SK-N-MC (cell line): ENCODE results near the gene CALHM2.

Experiments
- EZH2 ChIP-seq: fragments of 200-600 bp; sonication (generic); IDR thresholded peaks from one replicate; pipeline ENCODE4 v1.6.1; 2017; ENCODE audit warnings: antibody characterized with exemption
- FOXP2 ChIP-seq: optimal IDR thresholded peaks from 2 replicates; pipeline ENCODE3; 2011; ENCODE audit warnings: mild to moderate bottlenecking, moderate library complexity; ENCODE audit not compliant: insufficient read depth; ENCODE audit errors: extremely low read length, control extremely low read depth
- POLR2AphosphoS5 ChIP-seq: IDR thresholded peaks from 2 replicates; pipeline ENCODE4 v1.6.1; 2012; ENCODE audit warnings: mild to moderate bottlenecking, low read depth, low read length, borderline replicate concordance

DNA sequence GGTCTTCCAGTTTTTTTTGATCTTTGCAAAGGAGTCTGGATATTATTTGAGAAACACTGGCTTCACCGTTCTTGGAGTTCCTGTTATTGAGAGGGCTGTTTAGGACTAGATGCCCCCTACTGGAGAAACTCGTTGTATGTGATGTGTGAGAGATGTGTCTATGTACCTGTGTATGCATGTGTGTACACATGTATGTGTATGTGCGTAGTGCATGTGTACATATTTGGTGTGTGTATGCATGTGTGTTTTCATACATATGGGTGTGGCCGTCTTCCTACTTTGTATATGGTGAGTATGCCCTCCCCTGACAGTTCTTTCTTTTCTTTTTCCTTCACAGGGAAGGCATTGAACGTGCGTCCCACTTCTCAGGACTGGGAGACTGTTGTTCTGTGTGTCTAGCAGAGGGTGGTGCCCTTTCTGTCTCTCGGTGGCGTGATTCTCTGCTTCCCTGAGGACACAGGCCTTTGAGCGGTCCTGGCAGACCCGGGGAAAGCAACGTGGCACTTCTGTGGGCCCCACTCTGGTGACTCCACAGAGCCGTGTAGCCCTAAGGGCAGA, 29.9 kb upstream of the CALHM2 start:
- TF ChIP-seq EZH2 (no peak), POLR2AphosphoS5 (no peak), FOXP2 (no peak)
